HFFc6 (cell line): Measurements from ENCODE around the gene EPN3. TPM values are rescaled to one million over a fixed set of nuclear protein-coding genes. Genes with fewer than 3 reads are reported as not detected.

ENCODE experiments used
- DNase-seq: peaks from one replicate; pipeline ENCODE4 v3.0.0-alpha.2; 2018
- H3K27ac Mint-ChIP-seq: 2 replicates; pipeline ENCODE4 v1.8.0; 2020; ENCODE audit warnings: mild to moderate bottlenecking, mixed read lengths
- H3K27me3 Mint-ChIP-seq: 2 replicates; pipeline ENCODE4 v1.8.0; 2021; ENCODE audit warnings: mild to moderate bottlenecking, moderate library complexity, mixed read lengths; ENCODE audit not compliant: insufficient read depth
- H3K36me3 Mint-ChIP-seq: 2 replicates; pipeline ENCODE4 v1.8.0; 2021; ENCODE audit warnings: low read depth, mixed read lengths
- H3K4me1 Mint-ChIP-seq: 2 replicates; pipeline ENCODE4 v1.8.0; 2020; ENCODE audit warnings: low read depth, mixed read lengths
- H3K4me3 Mint-ChIP-seq: 2 replicates; pipeline ENCODE4 v1.8.0; 2020; ENCODE audit warnings: mild to moderate bottlenecking, moderate library complexity, mixed read lengths
- H3K9me3 Mint-ChIP-seq: 2 replicates; pipeline ENCODE4 v1.8.0; 2020; ENCODE audit warnings: mild to moderate bottlenecking, mixed read lengths
- long read RNA-seq: library from polyadenylated mRNA; unstranded; transcript quantifications from one replicate; pipeline ENCODE4 v2.0.0, GENCODE V29; 2019
- total RNA-seq, 6 experiments: library from RNA; stranded (reverse); fragmentation: NEBNext Ultra II Directional; extraction: Animal tissue kit (Norgen Biotek cat#: 25700); gene quantifications; 2 replicates in 1 of 6; 3 replicates in 5 of 6; pipeline ENCODE4 v1.2.3, GENCODE V29; 2021
- TF ChIP-seq, protein P1 (sequence below): fragments of 200-600 bp; sonication (generic); IDR thresholded peaks from 2 replicates; pipeline ENCODE4 v1.5.0; 2021; ENCODE audit warnings: antibody characterized with exemption, mild to moderate bottlenecking

EPN3 gene
- total RNA-seq, result under 1 TPM in 1 of 6 experiments, not detected in 5; 0.05 TPM
- long read RNA-seq, result 0 reads

DNA sequence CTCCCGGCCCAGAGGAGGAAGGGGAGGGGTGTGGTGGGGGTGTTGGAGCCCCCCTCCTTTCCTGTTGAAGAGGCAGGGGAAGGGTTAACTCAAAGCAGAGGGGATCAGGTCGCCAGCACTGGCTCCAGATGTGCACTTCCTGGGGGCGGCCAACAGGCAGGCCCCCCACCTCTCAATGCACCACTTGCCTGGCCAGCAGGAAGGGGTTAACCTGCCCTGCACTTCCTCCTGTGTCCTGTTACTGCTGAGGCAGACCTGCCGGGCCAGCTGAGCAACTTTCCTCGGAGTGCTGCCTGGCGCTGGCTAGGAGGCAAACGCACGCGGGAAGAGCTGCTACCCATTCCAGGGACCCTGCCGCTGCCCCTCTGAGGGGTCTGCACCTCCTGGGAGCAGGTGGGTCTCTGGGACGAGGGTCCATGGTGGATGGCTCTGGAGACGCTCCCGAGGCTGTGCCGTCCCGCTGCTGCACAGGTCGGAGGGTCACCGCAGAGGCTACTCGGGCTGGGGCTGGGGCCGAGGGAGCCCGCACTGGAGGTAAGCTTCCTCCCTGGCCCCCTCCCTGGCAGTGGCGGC, at the start of gene EPN3:
Gene EPN3, plus strand, starts transcription at position 284 of the 573 bp plus-strand sequence. CDS start 3,822 bp downstream, outside the sequence.
- DNase-seq, result no peak
- peaks cover 47% of the 10 kb centered on the region for H3K27me3 Mint-ChIP-seq
- TF ChIP-seq, protein P1, sequence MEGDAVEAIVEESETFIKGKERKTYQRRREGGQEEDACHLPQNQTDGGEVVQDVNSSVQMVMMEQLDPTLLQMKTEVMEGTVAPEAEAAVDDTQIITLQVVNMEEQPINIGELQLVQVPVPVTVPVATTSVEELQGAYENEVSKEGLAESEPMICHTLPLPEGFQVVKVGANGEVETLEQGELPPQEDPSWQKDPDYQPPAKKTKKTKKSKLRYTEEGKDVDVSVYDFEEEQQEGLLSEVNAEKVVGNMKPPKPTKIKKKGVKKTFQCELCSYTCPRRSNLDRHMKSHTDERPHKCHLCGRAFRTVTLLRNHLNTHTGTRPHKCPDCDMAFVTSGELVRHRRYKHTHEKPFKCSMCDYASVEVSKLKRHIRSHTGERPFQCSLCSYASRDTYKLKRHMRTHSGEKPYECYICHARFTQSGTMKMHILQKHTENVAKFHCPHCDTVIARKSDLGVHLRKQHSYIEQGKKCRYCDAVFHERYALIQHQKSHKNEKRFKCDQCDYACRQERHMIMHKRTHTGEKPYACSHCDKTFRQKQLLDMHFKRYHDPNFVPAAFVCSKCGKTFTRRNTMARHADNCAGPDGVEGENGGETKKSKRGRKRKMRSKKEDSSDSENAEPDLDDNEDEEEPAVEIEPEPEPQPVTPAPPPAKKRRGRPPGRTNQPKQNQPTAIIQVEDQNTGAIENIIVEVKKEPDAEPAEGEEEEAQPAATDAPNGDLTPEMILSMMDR, result no peak
- no peak within 1 kb of the TSS for H3K27ac Mint-ChIP-seq
- H3K4me1 Mint-ChIP-seq, result peaks cover 16% of the 10 kb centered on the region
- H3K9me3 Mint-ChIP-seq, result no peaks in the 10 kb centered on the region
- no peaks in the 10 kb centered on the region for H3K36me3 Mint-ChIP-seq
- peak within 1 kb of the TSS; percentile 36; the same call in 1 of the 2 replicates for H3K4me3 Mint-ChIP-seq

DNA sequence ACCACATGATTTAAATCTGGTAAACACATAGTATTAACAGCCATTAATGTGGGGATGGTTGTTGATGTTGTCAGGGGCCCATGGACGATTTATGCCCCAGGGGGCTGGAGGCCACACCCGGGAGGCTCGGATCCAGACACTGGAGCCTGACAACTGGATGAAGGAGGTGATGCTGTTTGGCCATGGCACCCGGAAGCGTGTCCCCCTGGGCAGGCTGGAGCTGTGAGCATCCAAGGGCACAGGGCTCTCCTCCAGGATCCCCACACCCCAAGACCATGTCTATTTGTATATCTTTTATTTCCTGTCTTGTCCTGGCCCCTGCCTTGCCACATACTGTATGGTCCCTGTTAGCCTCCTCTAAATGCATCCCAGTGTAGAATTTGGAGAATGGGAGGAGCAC, 49.3 kb upstream of the EPN3 start:
- Mint-ChIP-seq H3K27me3 (no peaks in the 10 kb centered on the region; the same call in 1 of the 2 replicates), H3K9me3 (no peaks in the 10 kb centered on the region), H3K27ac (no peak overlapping the region; the same call in 1 of the 2 replicates), H3K4me1 (peaks cover 35% of the 10 kb centered on the region), H3K4me3 (no peak overlapping the region), H3K36me3 (no peaks in the 10 kb centered on the region)
- TF ChIP-seq, protein P1, result no peak
- DNase-seq, result no peak

DNA sequence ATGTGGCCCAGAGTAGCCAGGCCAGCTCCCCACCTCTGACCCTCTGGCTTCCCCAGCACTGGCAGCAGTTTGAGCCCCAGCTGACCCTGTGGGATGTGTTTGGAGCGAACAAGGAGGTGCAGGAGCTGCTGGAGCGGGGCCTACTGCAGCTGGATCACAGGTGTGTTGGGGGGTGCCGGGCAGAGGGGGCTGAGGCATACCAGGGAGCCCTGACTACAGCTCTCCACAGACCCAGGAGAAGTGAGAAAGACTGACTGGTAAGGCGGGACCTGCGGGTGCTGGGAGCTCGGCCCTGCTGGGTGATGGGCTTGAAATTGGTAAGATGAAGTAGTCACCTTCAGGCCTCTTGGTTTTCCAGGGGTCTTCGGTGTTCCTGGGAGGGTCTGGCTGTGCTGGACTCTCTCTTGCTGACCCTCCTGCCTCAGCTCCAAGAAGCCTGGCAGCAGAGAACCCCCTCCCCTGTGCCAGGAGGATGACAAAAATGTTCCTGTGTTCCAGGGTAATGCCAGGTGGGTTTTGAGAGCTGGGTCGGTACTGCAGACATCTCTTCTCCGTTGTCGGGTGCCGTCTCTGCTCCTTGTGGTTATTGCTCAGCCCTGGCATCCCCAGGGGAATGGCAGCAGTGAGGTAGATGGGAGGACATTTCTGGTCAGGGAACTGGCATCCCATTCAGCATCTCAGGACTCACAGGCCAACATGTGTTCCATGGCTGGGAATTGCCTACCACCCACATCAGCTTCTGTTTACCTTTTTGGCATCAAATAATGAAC, 48.0 kb upstream of the EPN3 start:
- Mint-ChIP-seq H3K9me3 (no peaks in the 10 kb centered on the region), H3K27ac (no peak overlapping the region), H3K4me1 (peaks cover 32% of the 10 kb centered on the region), H3K27me3 (no peaks in the 10 kb centered on the region; the same call in 1 of the 2 replicates), H3K36me3 (no peaks in the 10 kb centered on the region), H3K4me3 (no peak overlapping the region)
- no peak for DNase-seq
- TF ChIP-seq, protein P1, result no peak

DNA sequence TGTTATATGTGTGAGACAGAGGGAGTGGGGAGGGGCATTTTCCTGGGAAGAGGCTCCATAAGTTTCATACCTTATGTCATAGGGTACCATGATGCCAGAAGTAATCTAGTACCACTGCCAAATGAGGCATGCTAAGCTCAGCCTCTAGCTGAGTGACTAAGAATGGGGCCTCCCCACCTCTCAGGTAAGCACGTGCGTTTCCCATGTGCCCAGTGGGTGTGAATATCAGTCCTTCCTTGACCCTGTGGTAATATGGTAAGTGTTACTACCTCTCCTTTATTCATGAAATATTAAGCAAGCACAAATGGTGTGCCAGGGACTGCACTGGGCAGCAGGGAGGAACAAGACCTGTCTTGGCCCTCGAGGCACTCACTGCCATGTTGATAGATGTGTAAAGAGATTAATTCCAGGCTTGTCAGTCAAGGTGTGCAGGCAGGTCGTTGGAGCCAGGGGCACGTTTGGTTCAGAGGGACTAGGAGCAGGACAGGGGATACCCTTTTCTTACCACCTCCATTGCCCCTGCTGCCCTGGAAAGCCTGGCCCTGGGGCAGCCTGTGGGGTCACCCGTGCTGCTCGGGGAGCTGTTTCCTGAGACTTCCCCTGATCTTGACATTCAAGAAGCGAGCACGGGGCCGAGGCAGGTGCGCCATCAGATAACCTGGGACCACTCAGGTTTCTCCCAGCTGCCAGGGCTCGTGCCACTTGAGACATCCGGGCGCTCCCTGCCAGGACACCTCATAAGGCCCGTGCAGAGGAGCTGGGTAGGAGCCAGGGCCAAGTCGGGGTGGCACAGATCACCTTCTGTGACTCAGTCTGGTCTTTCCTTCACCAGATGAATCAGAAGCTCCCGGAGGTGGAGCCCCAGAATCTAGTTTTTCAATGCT, 45.1 kb upstream of the EPN3 start:
- TF ChIP-seq, protein P1, result no peak
- Mint-ChIP-seq H3K4me1 (peaks cover 20% of the 10 kb centered on the region), H3K27me3 (peaks cover 2% of the 10 kb centered on the region), H3K9me3 (no peaks in the 10 kb centered on the region), H3K36me3 (no peaks in the 10 kb centered on the region), H3K4me3 (no peak overlapping the region), H3K27ac (no peak overlapping the region)
- DNase-seq, result peak; percentile 9

DNA sequence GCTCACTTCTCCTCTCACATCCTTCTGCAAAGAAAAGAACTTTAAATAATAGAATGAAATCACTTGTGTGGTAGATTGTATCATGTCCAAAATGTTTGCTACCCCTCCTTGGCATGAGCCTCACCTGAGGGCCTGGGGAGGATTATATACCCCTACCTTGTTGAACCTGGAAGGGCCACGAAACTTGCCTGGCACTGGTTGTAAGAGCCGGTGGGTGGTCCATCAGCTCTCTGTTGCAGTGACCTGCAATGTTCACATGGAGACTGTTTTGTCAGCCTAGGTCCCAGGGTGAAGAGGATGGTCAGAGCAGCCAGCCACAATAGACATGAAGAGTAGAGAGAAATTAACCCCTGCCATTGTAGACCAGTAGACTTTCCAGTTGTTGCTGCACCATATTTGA, 43.7 kb upstream of the EPN3 start:
- H3K4me1 Mint-ChIP-seq, result peaks cover 12% of the 10 kb centered on the region
- H3K4me3 Mint-ChIP-seq, result no peak overlapping the region
- DNase-seq, result no peak
- peaks cover 2% of the 10 kb centered on the region for H3K27me3 Mint-ChIP-seq
- TF ChIP-seq, protein P1, result no peak
- H3K27ac Mint-ChIP-seq, result no peak overlapping the region
- no peaks in the 10 kb centered on the region for H3K36me3 Mint-ChIP-seq
- H3K9me3 Mint-ChIP-seq, result no peaks in the 10 kb centered on the region
